GM10266 (cell line): ENCODE results near the gene LRRC10.

Experiments used
- DNase-seq: peaks from one replicate; pipeline ENCODE4 v3.0.0; 2012; ENCODE audit errors: extremely low spot score
- CTCF ChIP-seq: IDR thresholded peaks from 2 replicates; pipeline ENCODE4 v1.5.1; 2012; ENCODE audit warnings: mild to moderate bottlenecking, low read depth; ENCODE audit not compliant: control insufficient read depth, insufficient read depth; ENCODE audit errors: missing control alignments

LRRC10 gene

GRCh38 chr12:69610729-69611128, at the start of gene LRRC10:
TSS of gene LRRC10 (minus strand) at chr12:69610907. CDS start at chr12:69610838, 69 bp downstream.
- TF ChIP-seq CTCF: no peak
- DNase-seq: no peak

- TF ChIP-seq CTCF: no peak
- no peak for DNase-seq
These were observed 49.6 kb upstream of the LRRC10 start for GRCh38 chr12:69660164-69660863.

- no peak for TF ChIP-seq CTCF
- DNase-seq: no peak
These were observed 47.5 kb upstream of the LRRC10 start for GRCh38 chr12:69658203-69658602.

- no peak for DNase-seq
- TF ChIP-seq CTCF: no peak
These were observed 46.9 kb upstream of the LRRC10 start for GRCh38 chr12:69657376-69658137.

- no peak for TF ChIP-seq CTCF
- DNase-seq: no peak
These were observed 45.1 kb upstream of the LRRC10 start for GRCh38 chr12:69655616-69656340.

GRCh38 chr12:69653703-69654102, 43.0 kb upstream of the LRRC10 start:
- no peak for DNase-seq
- TF ChIP-seq CTCF: no peak
